NB4 (cell line): ENCODE results near the gene ZSWIM8.
A peak's percentile ranks its signal among the peaks of the same experiment; 100 is the strongest.

Experiments used
- DNase-seq: peaks from one replicate; pipeline ENCODE4 v3.0.0; 2010; ENCODE audit warnings: low read depth
- H3K4me3 ChIP-seq: one replicate; pipeline ENCODE4 v1.5.1; 2011; ENCODE audit warnings: mild to moderate bottlenecking, low read depth, low read length, moderate library complexity
- CTCF ChIP-seq: IDR thresholded peaks from one replicate; pipeline ENCODE4 v1.5.1; 2012; ENCODE audit warnings: low read depth, low read length
- MYC ChIP-seq: IDR thresholded peaks from 2 replicates; pipeline ENCODE4 v1.6.1; 2011; ENCODE audit warnings: low read depth, low read length
- POLR2A ChIP-seq: IDR thresholded peaks from 2 replicates; pipeline ENCODE4 v1.6.1; 2011; ENCODE audit warnings: mild to moderate bottlenecking; ENCODE audit not compliant: insufficient read length; ENCODE audit errors: extremely low read depth
- TF ChIP-seq, protein P1 (sequence below): IDR thresholded peaks from 2 replicates; pipeline ENCODE4 v1.6.1; 2011; ENCODE audit warnings: low read depth, low read length

The ZSWIM8 gene

DNA sequence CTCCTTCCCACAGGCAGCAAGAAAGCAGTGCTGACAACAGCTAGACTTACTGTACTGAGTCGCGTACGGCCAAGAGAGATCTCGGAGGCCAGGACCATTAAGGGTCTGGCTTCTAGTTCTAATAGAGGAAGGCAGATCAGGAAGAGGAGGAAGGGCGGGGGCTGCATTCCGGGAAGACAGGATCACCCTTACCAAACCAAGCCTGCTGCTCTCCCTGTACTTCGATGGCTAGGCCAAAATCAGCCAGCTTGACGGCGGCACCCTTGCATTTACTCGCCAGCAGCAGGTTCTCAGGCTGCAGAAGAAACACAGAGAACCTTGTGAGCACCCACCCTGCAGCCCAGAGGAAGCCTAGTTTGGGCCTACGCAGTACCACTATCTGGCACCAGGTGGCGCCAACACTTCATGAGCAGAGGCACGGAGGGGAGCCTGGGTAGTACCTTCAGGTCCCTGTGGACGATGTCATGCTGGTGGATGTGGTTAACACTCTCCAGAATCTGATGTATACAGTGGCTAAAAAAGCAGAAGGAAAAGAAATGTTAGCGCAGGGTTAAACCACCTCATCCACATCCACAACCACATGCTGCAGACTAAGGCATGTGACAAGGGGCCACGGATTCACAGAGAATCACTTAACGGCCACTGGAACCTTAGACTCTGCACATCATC is 63.5 kb downstream of the ZSWIM8 start:
- DNase-seq, result peak; percentile 99
- no peak overlapping the region for H3K4me3 ChIP-seq
- TF ChIP-seq, protein P1, sequence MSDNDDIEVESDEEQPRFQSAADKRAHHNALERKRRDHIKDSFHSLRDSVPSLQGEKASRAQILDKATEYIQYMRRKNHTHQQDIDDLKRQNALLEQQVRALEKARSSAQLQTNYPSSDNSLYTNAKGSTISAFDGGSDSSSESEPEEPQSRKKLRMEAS, result peak; percentile 96
- no peak for TF ChIP-seq POLR2A
- peak; percentile 99 for TF ChIP-seq CTCF
- TF ChIP-seq MYC, result peak; percentile 89

- no peak for DNase-seq
- no peak overlapping the region for H3K4me3 ChIP-seq
- TF ChIP-seq, protein P1, result no peak
- TF ChIP-seq CTCF, result no peak
- no peak for TF ChIP-seq MYC
- no peak for TF ChIP-seq POLR2A
These were observed 64.8 kb downstream of the ZSWIM8 start for GRCh38 chr10:73850211-73850610.

GRCh38 chr10:73850863-73851461 is 65.6 kb downstream of the ZSWIM8 start:
- DNase-seq, result peak; percentile 59
- TF ChIP-seq, protein P1, result no peak
- TF ChIP-seq CTCF, result no peak
- peak; percentile 10; the same call in 1 of the 2 replicates for TF ChIP-seq MYC
- TF ChIP-seq POLR2A, result no peak
- H3K4me3 ChIP-seq, result no peak overlapping the region
